ENCODE measurements around the gene TRIM15.
"Not testable (repeated sequence)": the region's sequence is repeated elsewhere in the genome, so short reads cannot be mapped to it uniquely, and the experiment has no call there.

- TF ChIP-seq CTCF (IDR thresholded peaks at IDR 0.05; ENCODE audit: extremely low read depth in 1 of 2, insufficient read depth in 1 of 2, low read depth in 1 of 2, low read length in 2 of 2); EZH2 (IDR thresholded peaks at IDR 0.05; ENCODE audit: borderline replicate concordance, low read depth, low read length, severe bottlenecking); POLR2A (IDR thresholded peaks at IDR 0.05; ENCODE audit: low read depth, low read length); POLR2AphosphoS5 (IDR thresholded peaks at IDR 0.05; ENCODE audit: insufficient read depth, low read depth, low read length); GATA2 (IDR thresholded peaks at IDR 0.05; ENCODE audit: insufficient read depth, insufficient read length, low read depth, low read length): not testable (repeated sequence)
Measured at GRCh38 chr6:30165238-30165637, 1.9 kb downstream of the TRIM15 start.

Data from endothelial cell of umbilical vein (primary cell).